ENCODE results near the gene NHLH1.

The NHLH1 gene

GRCh38 chr1:160400223-160400645 lies 33.4 kb downstream of the NHLH1 start, which contains the start of gene VANGL2:
VANGL2 (plus strand) TSS chr1:160400564; CDS start chr1:160415838, 15,274 bp downstream.
- Histone ChIP-seq H2BK5ac (ENCODE audit: low read length) (peak within 1 kb of the TSS; percentile 69), H3K4me2 (ENCODE audit: insufficient read depth, low read length, poor library complexity, severe bottlenecking) (peak within 1 kb of the TSS; percentile 94), H2BK12ac (ENCODE audit: low read length) (peak within 1 kb of the TSS; percentile 53), H3K9me3 (replicated peaks in 1 of 2; ENCODE audit: control insufficient read depth in 2 of 2, insufficient read depth in 1 of 2, low read depth in 1 of 2, low read length in 2 of 2) (no peaks in the 10 kb centered on the region), H3K27me3 (ENCODE audit: control insufficient read depth in 3 of 3, insufficient read depth in 3 of 3, low read depth in 1 of 3, low read length in 3 of 3) (no peaks in the 10 kb centered on the region), H3K4ac (ENCODE audit: low read length) (peak within 1 kb of the TSS; percentile 13), H4K91ac (ENCODE audit: low read depth, low read length, poor library complexity) (no peak within 1 kb of the TSS), H3K36me3 (replicated peaks in 1 of 2; ENCODE audit: control insufficient read depth in 2 of 2, insufficient read depth in 2 of 2, low read length in 2 of 2) (peaks cover 0 to 29% of the 10 kb centered on the region in 2 donors), H2BK15ac (ENCODE audit: low read length) (peak within 1 kb of the TSS; percentile 7), H3K23ac (ENCODE audit: low read depth, low read length, poor library complexity) (peak within 1 kb of the TSS; percentile 31), H3K79me1 (ENCODE audit: low read depth, low read length) (peaks cover 2% of the 10 kb centered on the region), H2AFZ (ENCODE audit: low read length) (peak within 1 kb of the TSS; percentile 90), H3K4me1 (ENCODE audit: control insufficient read depth in 2 of 2, insufficient read depth in 1 of 2, low read depth in 1 of 2, low read length in 2 of 2) (peaks cover 43 to 44% of the 10 kb centered on the region in 2 donors), H3K27ac (replicated peaks; ENCODE audit: low read length) (peak within 1 kb of the TSS; percentile 96), H2BK120ac (ENCODE audit: low read depth, low read length) (peak within 1 kb of the TSS; percentile 62), H3K4me3 (ENCODE audit: low read length in 2 of 2) (peak within 1 kb of the TSS; percentile 86 to 88), H3K18ac (ENCODE audit: low read length) (peak within 1 kb of the TSS; percentile 98), H2AK5ac (ENCODE audit: low read depth, low read length) (peak within 1 kb of the TSS; percentile 29), H3K14ac (ENCODE audit: low read length) (peak within 1 kb of the TSS; percentile 74), H4K8ac (ENCODE audit: low read depth, low read length) (no peak within 1 kb of the TSS), H3K9ac (ENCODE audit: low read depth, low read length, poor library complexity) (peak within 1 kb of the TSS; percentile 92)
- peak; percentile 93 for DNase-seq (ENCODE audit: low spot score)
- no CpG with 5 or more reads among the region's 34 CpGs for WGBS, 2 donors (ENCODE audit: extremely low coverage in 2 of 2, insufficient read length in 2 of 2, insufficient replicate concordance in 1 of 2)

DNA sequence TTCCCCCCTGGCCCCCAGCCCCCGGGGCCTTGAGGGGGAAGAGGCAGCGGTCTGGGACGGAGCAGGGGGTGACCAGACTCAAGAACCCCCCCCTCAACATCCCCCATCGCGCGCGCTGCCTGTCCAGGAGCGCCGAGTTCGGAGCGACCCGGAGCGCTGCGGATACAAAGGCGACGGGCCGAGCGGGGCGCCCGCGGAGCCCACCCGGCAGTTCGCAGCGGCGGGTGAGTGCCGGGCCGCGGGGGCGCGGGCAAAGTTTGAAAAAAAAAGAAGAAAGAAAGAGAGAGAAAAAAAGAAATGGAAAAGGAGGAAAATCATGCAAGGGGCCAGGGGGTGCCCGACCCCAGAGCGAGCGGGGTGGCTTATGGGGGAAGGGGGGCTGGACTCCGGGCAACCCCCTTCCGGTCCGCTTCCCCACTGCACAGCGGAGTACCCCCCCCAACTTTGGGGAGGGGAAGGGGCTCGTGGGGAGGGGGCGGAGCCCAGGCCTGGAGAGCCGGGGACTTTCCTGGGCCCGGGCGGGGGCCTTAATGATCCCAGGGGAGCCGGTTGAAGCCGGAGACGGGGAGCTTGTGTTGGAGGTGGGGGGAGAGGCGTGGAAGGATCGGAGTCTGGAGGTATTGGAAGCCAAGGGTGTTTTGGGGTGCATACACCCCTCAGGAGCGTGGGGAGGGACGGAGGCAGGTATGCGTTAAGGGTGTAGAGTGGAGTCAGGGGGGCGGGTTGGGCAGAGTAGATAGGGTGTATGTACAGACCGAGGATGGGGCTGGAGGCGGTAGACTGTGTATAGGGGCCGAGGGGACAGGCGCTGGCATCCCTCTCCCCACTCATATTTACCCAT lies 34.0 kb downstream of the NHLH1 start:
- Histone ChIP-seq H2AK5ac (ENCODE audit: low read depth, low read length) (peak overlapping the region; percentile 29), H3K4me2 (ENCODE audit: insufficient read depth, low read length, poor library complexity, severe bottlenecking) (peak overlapping the region; percentile 84), H2BK120ac (ENCODE audit: low read depth, low read length) (peak overlapping the region; percentile 62), H3K4ac (ENCODE audit: low read length) (peak overlapping the region; percentile 13), H3K36me3 (replicated peaks in 1 of 2; ENCODE audit: control insufficient read depth in 2 of 2, insufficient read depth in 2 of 2, low read length in 2 of 2) (peaks cover 0 to 35% of the 10 kb centered on the region in 2 donors), H2BK5ac (ENCODE audit: low read length) (peak overlapping the region; percentile 69), H3K4me1 (ENCODE audit: control insufficient read depth in 2 of 2, insufficient read depth in 1 of 2, low read depth in 1 of 2, low read length in 2 of 2) (peaks cover 44 to 47% of the 10 kb centered on the region in 2 donors), H4K8ac (ENCODE audit: low read depth, low read length) (no peak overlapping the region), H3K14ac (ENCODE audit: low read length) (peak overlapping the region; percentile 65), H2BK12ac (ENCODE audit: low read length) (peak overlapping the region; percentile 53), H3K9me3 (replicated peaks in 1 of 2; ENCODE audit: control insufficient read depth in 2 of 2, insufficient read depth in 1 of 2, low read depth in 1 of 2, low read length in 2 of 2) (no peaks in the 10 kb centered on the region), H3K9ac (ENCODE audit: low read depth, low read length, poor library complexity) (peak overlapping the region; percentile 92), H3K18ac (ENCODE audit: low read length) (peak overlapping the region; percentile 98), H3K79me1 (ENCODE audit: low read depth, low read length) (peaks cover 2% of the 10 kb centered on the region), H3K23ac (ENCODE audit: low read depth, low read length, poor library complexity) (peak overlapping the region; percentile 31), H3K27ac (replicated peaks; ENCODE audit: low read length) (peak overlapping the region; percentile 78), H3K27me3 (ENCODE audit: control insufficient read depth in 3 of 3, insufficient read depth in 3 of 3, low read depth in 1 of 3, low read length in 3 of 3) (no peaks in the 10 kb centered on the region), H2BK15ac (ENCODE audit: low read length) (peak overlapping the region; percentile 7), H4K91ac (ENCODE audit: low read depth, low read length, poor library complexity) (no peak overlapping the region), H3K4me3 (ENCODE audit: low read length in 2 of 2) (peak overlapping the region; percentile 86 to 88), H2AFZ (ENCODE audit: low read length) (peak overlapping the region; percentile 80)
- peak; percentile 74 for DNase-seq (ENCODE audit: low spot score)
- WGBS, 2 donors (ENCODE audit: extremely low coverage in 2 of 2, insufficient read length in 2 of 2, insufficient replicate concordance in 1 of 2): no CpG with 5 or more reads among the region's 55 CpGs

DNA sequence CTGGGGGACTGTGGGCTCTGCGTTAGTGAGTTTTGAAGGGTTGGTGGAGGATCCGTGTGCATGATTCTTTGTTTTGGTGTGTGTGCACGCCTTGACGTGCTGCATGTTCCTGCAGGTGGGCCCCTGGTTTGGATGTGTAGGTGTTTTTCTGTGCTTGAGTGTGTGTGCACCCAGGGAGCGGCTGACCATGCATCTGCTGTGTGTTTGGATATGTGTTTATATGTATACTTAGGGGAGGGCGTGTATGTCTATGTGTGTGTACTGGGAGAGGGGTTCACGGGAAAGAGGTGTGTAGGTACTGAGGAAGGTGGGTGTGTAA lies 34.6 kb downstream of the NHLH1 start:
- Histone ChIP-seq H2BK120ac (ENCODE audit: low read depth, low read length) (peak overlapping the region; percentile 62), H3K9me3 (replicated peaks in 1 of 2; ENCODE audit: control insufficient read depth in 2 of 2, insufficient read depth in 1 of 2, low read depth in 1 of 2, low read length in 2 of 2) (no peaks in the 10 kb centered on the region), H3K36me3 (replicated peaks in 1 of 2; ENCODE audit: control insufficient read depth in 2 of 2, insufficient read depth in 2 of 2, low read length in 2 of 2) (peaks cover 0 to 41% of the 10 kb centered on the region in 2 donors), H2AK5ac (ENCODE audit: low read depth, low read length) (peak overlapping the region; percentile 29), H3K79me1 (ENCODE audit: low read depth, low read length) (peaks cover 2% of the 10 kb centered on the region), H3K4me3 (ENCODE audit: low read length in 2 of 2) (peak overlapping the region; percentile 86 to 88), H4K91ac (ENCODE audit: low read depth, low read length, poor library complexity) (no peak overlapping the region), H3K4ac (ENCODE audit: low read length) (no peak overlapping the region), H3K9ac (ENCODE audit: low read depth, low read length, poor library complexity) (peak overlapping the region; percentile 92), H2AFZ (ENCODE audit: low read length) (no peak overlapping the region), H3K4me2 (ENCODE audit: insufficient read depth, low read length, poor library complexity, severe bottlenecking) (peak overlapping the region; percentile 84), H3K4me1 (ENCODE audit: control insufficient read depth in 2 of 2, insufficient read depth in 1 of 2, low read depth in 1 of 2, low read length in 2 of 2) (peaks cover 44 to 52% of the 10 kb centered on the region in 2 donors), H3K27ac (replicated peaks; ENCODE audit: low read length) (peak overlapping the region; percentile 65), H3K18ac (ENCODE audit: low read length) (peak overlapping the region; percentile 94), H2BK15ac (ENCODE audit: low read length) (peak overlapping the region; percentile 7), H3K14ac (ENCODE audit: low read length) (no peak overlapping the region), H2BK12ac (ENCODE audit: low read length) (no peak overlapping the region), H3K23ac (ENCODE audit: low read depth, low read length, poor library complexity) (peak overlapping the region; percentile 31), H4K8ac (ENCODE audit: low read depth, low read length) (no peak overlapping the region), H3K27me3 (ENCODE audit: control insufficient read depth in 3 of 3, insufficient read depth in 3 of 3, low read depth in 1 of 3, low read length in 3 of 3) (no peaks in the 10 kb centered on the region), H2BK5ac (ENCODE audit: low read length) (no peak overlapping the region)
- WGBS, 2 donors (ENCODE audit: extremely low coverage in 2 of 2, insufficient read length in 2 of 2, insufficient replicate concordance in 1 of 2): no CpG with 5 or more reads among the region's 7 CpGs
- no peak for DNase-seq (ENCODE audit: low spot score)

Data from neuronal stem cell (in vitro differentiated cells).